ENCODE data around the gene RRAS.

RRAS gene

DNA sequence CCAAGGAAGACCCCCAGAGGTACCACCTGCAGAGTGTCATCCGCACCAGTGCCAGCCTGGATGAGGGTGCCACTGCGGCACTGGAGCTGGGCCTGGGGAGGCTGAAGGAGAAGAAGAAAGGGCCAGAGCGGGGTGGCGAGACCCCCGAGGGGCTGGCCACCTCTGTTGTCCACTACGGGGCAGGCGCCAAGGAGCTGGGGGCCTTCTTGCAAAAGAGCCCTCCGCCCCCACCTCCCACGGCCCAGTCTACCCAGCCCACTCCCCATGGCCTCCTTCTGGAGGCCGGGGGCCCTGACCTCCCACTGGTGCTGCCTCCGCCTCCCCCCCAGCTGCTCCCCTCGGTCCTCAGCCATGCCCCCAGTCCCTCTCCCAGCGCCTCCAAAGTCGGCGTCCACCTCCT is 43.5 kb downstream of the RRAS start:
- ChIA-PET CTCF (no interaction called here), POLR2A (ENCODE audit: low non-redundant PET) (no interaction called here)
- TF ChIP-seq, protein P1, sequence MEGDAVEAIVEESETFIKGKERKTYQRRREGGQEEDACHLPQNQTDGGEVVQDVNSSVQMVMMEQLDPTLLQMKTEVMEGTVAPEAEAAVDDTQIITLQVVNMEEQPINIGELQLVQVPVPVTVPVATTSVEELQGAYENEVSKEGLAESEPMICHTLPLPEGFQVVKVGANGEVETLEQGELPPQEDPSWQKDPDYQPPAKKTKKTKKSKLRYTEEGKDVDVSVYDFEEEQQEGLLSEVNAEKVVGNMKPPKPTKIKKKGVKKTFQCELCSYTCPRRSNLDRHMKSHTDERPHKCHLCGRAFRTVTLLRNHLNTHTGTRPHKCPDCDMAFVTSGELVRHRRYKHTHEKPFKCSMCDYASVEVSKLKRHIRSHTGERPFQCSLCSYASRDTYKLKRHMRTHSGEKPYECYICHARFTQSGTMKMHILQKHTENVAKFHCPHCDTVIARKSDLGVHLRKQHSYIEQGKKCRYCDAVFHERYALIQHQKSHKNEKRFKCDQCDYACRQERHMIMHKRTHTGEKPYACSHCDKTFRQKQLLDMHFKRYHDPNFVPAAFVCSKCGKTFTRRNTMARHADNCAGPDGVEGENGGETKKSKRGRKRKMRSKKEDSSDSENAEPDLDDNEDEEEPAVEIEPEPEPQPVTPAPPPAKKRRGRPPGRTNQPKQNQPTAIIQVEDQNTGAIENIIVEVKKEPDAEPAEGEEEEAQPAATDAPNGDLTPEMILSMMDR (conservative IDR thresholded peaks at IDR 0.05; ENCODE audit: low read depth), result no peak
- DNase-seq (ENCODE audit: low spot score), result no peak
- no peak overlapping the region for H3K27ac ChIP-seq

- TF ChIP-seq, protein P1 (conservative IDR thresholded peaks at IDR 0.05; ENCODE audit: low read depth), result no peak
- CTCF ChIA-PET, result no interaction called here
- no peak for DNase-seq (ENCODE audit: low spot score)
- POLR2A ChIA-PET (ENCODE audit: low non-redundant PET), result interaction anchor here (0.5 kb wide), 1 partner anchor 16 kb away, joined by 5 read pairs; no protein-coding TSS in a partner anchor
- H3K27ac ChIP-seq, result no peak overlapping the region
Observed at GRCh38 chr19:49595819-49596404, 44.0 kb downstream of the RRAS start.

DNA sequence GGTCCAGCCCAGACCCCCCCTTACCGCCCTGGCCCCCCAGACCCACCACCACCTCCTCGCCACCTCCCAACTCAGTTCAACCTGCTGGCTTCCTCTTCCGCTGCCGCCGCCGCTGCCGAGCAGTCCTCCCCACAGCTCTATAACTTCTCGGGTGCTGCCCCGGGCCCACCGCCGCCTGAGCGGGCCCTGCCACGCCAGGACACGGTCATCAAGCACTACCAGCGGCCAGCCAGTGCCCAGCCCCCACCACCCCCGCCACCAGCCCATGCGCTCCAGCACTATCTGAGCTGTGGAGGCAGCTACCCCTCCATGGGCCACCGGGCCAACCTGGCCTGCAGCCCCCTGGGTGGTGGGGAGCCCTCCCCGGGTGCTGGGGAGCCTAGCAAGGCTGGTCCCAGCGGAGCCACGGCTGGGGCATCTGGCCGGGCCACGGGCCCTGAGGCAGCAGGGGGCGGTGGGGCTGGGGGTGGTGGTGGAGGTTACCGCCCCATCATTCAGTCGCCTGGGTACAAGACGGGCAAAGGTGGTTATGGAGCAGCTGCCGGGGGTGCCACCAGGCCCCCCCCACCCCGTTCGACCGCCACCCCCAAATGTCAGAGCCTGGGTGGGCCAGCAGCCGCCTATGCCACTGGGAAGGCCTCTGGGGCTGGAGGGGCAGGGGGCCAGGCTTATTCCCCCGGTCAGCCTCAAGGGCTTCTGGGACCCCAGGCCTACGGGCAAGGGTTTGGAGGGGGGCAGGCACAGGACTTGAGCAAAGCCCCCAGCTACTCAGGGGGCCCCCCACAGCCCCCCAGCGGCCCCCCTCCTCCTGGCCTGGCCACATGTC is 44.7 kb downstream of the RRAS start:
- DNase-seq (ENCODE audit: low spot score), result no peak
- CTCF ChIA-PET, result no interaction called here
- H3K27ac ChIP-seq, result peak overlapping the region; percentile 49; the same call in 1 of the 2 replicates
- TF ChIP-seq, protein P1 (conservative IDR thresholded peaks at IDR 0.05; ENCODE audit: low read depth), result no peak
- POLR2A ChIA-PET (ENCODE audit: low non-redundant PET), result interaction anchor here (0.5 kb wide), 1 partner anchor 17 kb away, joined by 5 read pairs; no protein-coding TSS in a partner anchor

GRCh38 chr19:49594157-49594992 is 45.6 kb downstream of the RRAS start:
- no peak for DNase-seq (ENCODE audit: low spot score)
- CTCF ChIA-PET, result interaction anchor here (0.6 kb wide), 1 partner anchor 18 kb away, joined by 4 read pairs; no protein-coding TSS in a partner anchor
- peak overlapping the region; percentile 49 for H3K27ac ChIP-seq
- TF ChIP-seq, protein P1 (conservative IDR thresholded peaks at IDR 0.05; ENCODE audit: low read depth), result no peak
- POLR2A ChIA-PET (ENCODE audit: low non-redundant PET), result no interaction called here

DNA sequence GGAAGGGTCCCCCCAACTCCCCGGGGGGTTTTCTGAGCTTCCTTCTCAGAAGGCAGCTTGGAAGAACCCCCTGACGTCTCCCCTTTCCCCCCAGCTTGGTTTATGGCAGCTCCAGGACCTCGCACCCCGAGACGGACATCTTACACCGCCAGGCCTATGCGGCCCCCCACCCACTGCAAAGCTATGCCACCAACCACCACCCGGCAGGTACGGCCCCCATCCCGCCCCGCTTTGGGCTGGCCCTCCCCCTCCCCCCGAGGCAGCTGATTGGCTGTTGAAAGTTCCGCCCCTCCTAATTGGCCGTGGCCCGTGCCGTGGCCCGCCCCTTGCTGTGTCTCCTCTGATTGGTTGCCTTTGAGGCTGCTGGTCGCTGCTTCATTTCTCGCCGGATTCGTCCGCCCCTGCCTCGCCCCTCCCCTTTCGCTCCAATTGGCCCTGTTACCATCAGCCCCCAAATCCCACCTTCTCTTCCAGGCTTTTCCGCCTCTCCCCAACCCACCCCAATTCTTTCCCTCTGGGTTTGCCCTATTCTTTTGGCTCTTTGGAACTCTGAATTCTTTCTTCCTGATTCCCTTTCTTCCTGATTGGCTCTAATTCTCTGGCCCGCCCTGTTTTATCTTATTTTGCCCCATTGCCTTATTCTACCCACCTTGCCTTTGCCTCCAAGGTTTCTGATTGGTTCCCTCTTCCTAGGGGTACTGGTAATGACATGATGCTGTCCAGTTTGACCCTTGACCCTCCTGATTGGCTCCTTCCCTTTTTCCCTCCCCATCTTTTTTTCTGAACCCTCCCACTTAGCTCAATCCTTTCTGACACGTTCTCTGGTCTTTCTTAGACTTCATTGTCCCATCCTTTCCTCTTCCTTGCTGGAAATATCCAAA is 46.5 kb downstream of the RRAS start:
- ChIA-PET POLR2A (ENCODE audit: low non-redundant PET) (interaction anchor here (0.7 to 1.1 kb wide), 4 partner anchors 47 to 143 kb away, joined by 4 to 11 read pairs (median 6); partner anchors contain the start of genes RRAS and SCAF1), CTCF (interaction anchor here (0.6 kb wide), 1 partner anchor 19 kb away, joined by 4 read pairs; no protein-coding TSS in a partner anchor)
- TF ChIP-seq, protein P1 (conservative IDR thresholded peaks at IDR 0.05; ENCODE audit: low read depth), result no peak
- DNase-seq (ENCODE audit: low spot score), result peak; percentile 100
- H3K27ac ChIP-seq, result peak overlapping the region; percentile 96
